K562 (cell line): ENCODE results near the gene RARRES2. TPM values are rescaled to one million over a fixed set of nuclear protein-coding genes. Genes with fewer than 3 reads are reported as not detected.

Source experiments
- ATAC-seq: fragments of 200-7000 bp; cut with Tn5 transposase; 3 replicates; pipeline ENCODE4 v1.9.1; 2020; ENCODE audit warnings: moderate library complexity
- BruUV-seq: library from RNA; stranded (reverse); fragments of 400-500 nt; replicated peaks from 2 replicates; lab custom pipeline; 2021; lab: Mats Ljungman, UMichigan
- CTCF ChIA-PET: fragments of 300-600 bp; formaldehyde crosslinking; extraction: SDS; loops from one replicate; lab custom pipeline; 2021; ENCODE audit warnings: low intra/inter-chr PET ratio; lab: Yijun Ruan, JAX
- POLR2A ChIA-PET: fragments of 300-600, 350-650 bp; sonication (Branson Sonifier 250); formaldehyde crosslinking; extraction: SDS; loops from one replicate; lab custom pipeline; 2021; ENCODE audit warnings: antibody characterized with exemption, inconsistent platforms; lab: Yijun Ruan, JAX
- DNase-seq, 4 experiments: peaks; one replicate each; pipeline versions ENCODE4 v3.0.0 to v3.0.0-alpha.2; 2011 to 2018; ENCODE audit warnings: low spot score in 3 of 4, mixed read lengths in 3 of 4; ENCODE audit errors: extremely low read depth in 1 of 4
- FAIRE-seq: peaks from 2 replicates; lab custom pipeline; 2011; peaks lifted over from hg19 to GRCh38; lab: Jason Lieb, UNC
- H2AFZ ChIP-seq: 2 replicates; pipeline ENCODE4 v1.6.0; 2011; ENCODE audit warnings: low read depth, low read length, control low read depth, inconsistent platforms
- H3K27ac ChIP-seq: fragments of 200-600 bp; 3 replicates; pipeline ENCODE4 v1.8.0; 2011; ENCODE audit warnings: low read depth, mild to moderate bottlenecking, control low read depth, inconsistent platforms, low read length, moderate library complexity, mixed read lengths; ENCODE audit errors: extremely low read depth
- H3K27me3 ChIP-seq, 2 experiments: fragments of 300-600 bp in 1 of 2; 2 replicates in 1 of 2; 3 replicates in 1 of 2; pipeline versions ENCODE4 v1.6.0 to v1.8.0; 2011; ENCODE audit warnings: inconsistent platforms in 2 of 2, low read length in 2 of 2, mild to moderate bottlenecking in 1 of 2, mixed read lengths in 1 of 2, moderate library complexity in 1 of 2; ENCODE audit not compliant: control insufficient read depth in 2 of 2, insufficient read depth in 2 of 2
- H3K36me3 ChIP-seq: fragments of 300-600 bp; 3 replicates; pipeline ENCODE4 v1.8.0; 2011; ENCODE audit warnings: mild to moderate bottlenecking, low read length, inconsistent platforms; ENCODE audit not compliant: control insufficient read depth, insufficient read depth
- H3K4me1 ChIP-seq, 2 experiments: fragments of 200-600 bp in 1 of 2; replicated peaks in 1 of 2; 2 replicates in 1 of 2; 3 replicates in 1 of 2; pipeline versions ENCODE4 v1.5.1 to v1.8.0; 2011; ENCODE audit warnings: inconsistent platforms in 2 of 2, low read length in 2 of 2, mild to moderate bottlenecking in 1 of 2, mixed read lengths in 1 of 2, moderate library complexity in 1 of 2; ENCODE audit not compliant: control insufficient read depth in 2 of 2, insufficient read depth in 2 of 2
- H3K4me2 ChIP-seq: 2 replicates; pipeline ENCODE4 v1.6.1; 2011; ENCODE audit warnings: low read length, control low read depth, inconsistent platforms, mixed read lengths; ENCODE audit not compliant: insufficient read depth
- H3K4me3 ChIP-seq: fragments of 200-600 bp; sonication (generic), shearing (Covaris generic); 2 replicates; pipeline ENCODE4 v1.5.1; 2016; ENCODE audit warnings: control low read depth, inconsistent platforms
- H3K79me2 ChIP-seq: fragments of 200-600 bp; 3 replicates; pipeline ENCODE4 v1.8.0; 2011; ENCODE audit warnings: low read length, inconsistent platforms; ENCODE audit not compliant: control insufficient read depth, insufficient read depth
- H3K9ac ChIP-seq, 2 experiments: 2 replicates each; pipeline versions ENCODE4 v1.6.0 to v1.6.1; 2011; ENCODE audit warnings: low read depth in 2 of 2, low read length in 2 of 2, control low read depth in 1 of 2, inconsistent platforms in 1 of 2, mild to moderate bottlenecking in 1 of 2, mixed read lengths in 1 of 2; ENCODE audit not compliant: insufficient read depth in 1 of 2
- H3K9me1 ChIP-seq: one replicate; pipeline ENCODE4 v1.6.0; 2011; ENCODE audit warnings: inconsistent platforms, mild to moderate bottlenecking, low read length, moderate library complexity; ENCODE audit not compliant: control insufficient read depth, insufficient read depth
- H3K9me3 ChIP-seq: replicated peaks from 2 replicates; pipeline ENCODE4 v1.5.1; 2011; ENCODE audit warnings: low read depth, low read length, inconsistent platforms; ENCODE audit not compliant: control insufficient read depth, insufficient read depth
- H4K20me1 ChIP-seq: replicated peaks from 2 replicates; pipeline ENCODE4 v1.6.1; 2011; ENCODE audit warnings: low read length, inconsistent platforms, mixed read lengths; ENCODE audit not compliant: control insufficient read depth, insufficient read depth
- BHLHE40 ChIP-seq: IDR thresholded peaks from 2 replicates; pipeline ENCODE4 v1.6.1; 2011; ENCODE audit warnings: low read length, improper control_type of control experiment
- BRCA1 ChIP-seq, 2 experiments: fragments of 450-650 bp in 1 of 2; sonication (generic) in 1 of 2; formaldehyde crosslinking in 1 of 2; IDR thresholded peaks; 2 replicates each; pipeline versions ENCODE4 v1.5.0 to v1.6.1; 2017 to 2020; ENCODE audit warnings: mild to moderate bottlenecking in 1 of 2, missing genetic modification reagents in 1 of 2
- ESRRB ChIP-seq: fragments of 250-450 bp; sonication (Bioruptor Pico); IDR thresholded peaks from 2 replicates; pipeline ENCODE4 v1.5.0; 2020; ENCODE audit warnings: mild to moderate bottlenecking, moderate library complexity, borderline replicate concordance
- HDAC2 ChIP-seq: fragments of 450-650 bp; IDR thresholded peaks from 2 replicates; pipeline ENCODE4 v1.6.1; 2016; ENCODE audit warnings: mild to moderate bottlenecking
- PURB ChIP-seq: sonication (generic); formaldehyde crosslinking; IDR thresholded peaks from 2 replicates; pipeline ENCODE4 v1.9.0; 2021; ENCODE audit warnings: low read depth, mild to moderate bottlenecking, missing genetic modification reagents
- RBFOX2 ChIP-seq: fragments of 200-400 bp; formaldehyde crosslinking; IDR thresholded peaks from 2 replicates; pipeline ENCODE4 v1.6.1; 2017; ENCODE audit warnings: low read depth, mild to moderate bottlenecking, low read length, moderate library complexity
- ZNF146 ChIP-seq: IDR thresholded peaks from one replicate; pipeline ENCODE4 v1.6.1; 2018; ENCODE audit warnings: missing compliant biosample characterization; ENCODE audit not compliant: unreplicated experiment
- WGBS: fragments of 100-300 bp; shearing (Covaris generic); methylation state at CpG from one replicate; pipeline ENCODE4 v1.1.6; 2016; ENCODE audit warnings: low coverage, mixed read lengths; ENCODE audit not compliant: insufficient coverage; ENCODE audit errors: missing lambda C conversion rate; 5-methylcytosine and 5-hydroxymethylcytosine counted together
- in situ Hi-C: fragments of 300-500 bp; cut with MboI; formaldehyde crosslinking; loops from 4 replicates; pipeline ENCODE4 v1.15.0; 2018; ENCODE audit warnings: inconsistent platforms, mixed read lengths
- intact Hi-C: fragments of 100-400 bp; cut with micrococcal nuclease; formaldehyde crosslinking; loops from 2 replicates; pipeline ENCODE4 v1.14.2; 2022
- polyA plus RNA-seq, 8 experiments: library from polyadenylated mRNA; depleted of rRNA in 4 of 8; stranded (reverse) in 5 of 8; unstranded in 3 of 8; fragments of >200 nt; fragmentation: Nextera tagmentation in 2 of 8; fragmentation: Illumina TruSeq in 1 of 8; extraction: Ambion mirVana in 2 of 8; extraction: Trizol in 1 of 8; gene quantifications; 2 replicates each; pipeline versions ENCODE4 v1.2.1 to v1.2.3, GENCODE V29; 2011 to 2014; ENCODE audit warnings: inconsistent platforms in 1 of 8, missing spikeins in 1 of 8
- total RNA-seq, 7 experiments: library from RNA; depleted of rRNA in 6 of 7; stranded (reverse); fragments of >200 nt in 6 of 7; fragmentation: Illumina TruSeq in 2 of 7; extraction: Trizol in 2 of 7; gene quantifications; 2 replicates each; pipeline versions ENCODE4 v1.2.1 to v1.2.3, GENCODE V29; 2011 to 2021; ENCODE audit warnings: low replicate concordance in 1 of 7

The RARRES2 gene
- total and polyA plus RNA-seq, 9 of the 15 experiments (the other 6 are each of a cell fraction or from before 2014, with no cell fraction given) = 0.11 to 1.7 (median 0.23) TPM; not detected in 6

DNA sequence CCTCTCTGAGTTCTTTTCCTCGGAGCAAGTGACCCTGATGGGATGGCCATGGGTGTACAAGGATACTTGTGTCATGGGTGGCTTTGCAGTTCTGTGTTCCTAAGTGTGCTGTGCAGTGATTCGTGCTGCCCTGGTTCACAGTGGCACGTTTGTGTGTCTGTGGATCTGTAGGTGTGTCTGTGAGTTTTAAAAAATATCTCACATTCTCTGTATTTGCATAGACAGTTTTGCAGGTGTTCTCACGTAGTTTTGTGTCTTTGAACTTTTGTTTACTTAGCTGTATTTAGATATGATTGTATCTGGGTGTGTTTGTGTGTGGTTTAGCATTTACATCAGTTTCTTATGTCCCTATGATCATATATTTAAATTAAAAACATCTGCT is 41.4 kb upstream of the RARRES2 start:
- H3K27me3 ChIP-seq = no peaks in the 10 kb centered on the region
- POLR2A ChIA-PET = interaction anchor here (0.7 to 1.7 kb wide), 3 partner anchors 8 to 17 kb away, joined by 3 to 7 read pairs (median 4); no protein-coding TSS in a partner anchor
- peak overlapping the region in 1 of 2 experiments; percentile 80; a peak in 2 of 4 replicates for H3K9ac ChIP-seq
- no peak overlapping the region for H3K4me2 ChIP-seq
- in situ Hi-C loops (no loop called here), intact Hi-C loops (no loop called here)
- H3K9me3 ChIP-seq = no peaks in the 10 kb centered on the region
- no peak overlapping the region for H3K4me3 ChIP-seq
- H2AFZ ChIP-seq = no peak overlapping the region
- no TSS peak for BruUV-seq
- H4K20me1 ChIP-seq = peaks cover 32% of the 10 kb centered on the region
- H3K36me3 ChIP-seq = peaks cover 14% of the 10 kb centered on the region; the same call in 1 of the 3 replicates
- peaks cover 58% of the 10 kb centered on the region for H3K79me2 ChIP-seq
- DNase-seq (no peak), FAIRE-seq (no peak), ATAC-seq (no peak)
- H3K27ac ChIP-seq = no peak overlapping the region
- TF ChIP-seq ESRRB (CRISPR knock-in tag) (no peak), PURB (no peak), ZNF146 (CRISPR knock-in tag) (no peak)
- H3K9me1 ChIP-seq = peaks cover 10% of the 10 kb centered on the region
- CTCF ChIA-PET = interaction anchor here (0.6 kb wide), 1 partner anchor 795 kb away, joined by 3 read pairs; no protein-coding TSS in a partner anchor
- 56% methylated on average over 4 of the region's 4 CpGs for WGBS
- H3K4me1 ChIP-seq = peaks cover 16 to 53% of the 10 kb centered on the region in 2 experiments

DNA sequence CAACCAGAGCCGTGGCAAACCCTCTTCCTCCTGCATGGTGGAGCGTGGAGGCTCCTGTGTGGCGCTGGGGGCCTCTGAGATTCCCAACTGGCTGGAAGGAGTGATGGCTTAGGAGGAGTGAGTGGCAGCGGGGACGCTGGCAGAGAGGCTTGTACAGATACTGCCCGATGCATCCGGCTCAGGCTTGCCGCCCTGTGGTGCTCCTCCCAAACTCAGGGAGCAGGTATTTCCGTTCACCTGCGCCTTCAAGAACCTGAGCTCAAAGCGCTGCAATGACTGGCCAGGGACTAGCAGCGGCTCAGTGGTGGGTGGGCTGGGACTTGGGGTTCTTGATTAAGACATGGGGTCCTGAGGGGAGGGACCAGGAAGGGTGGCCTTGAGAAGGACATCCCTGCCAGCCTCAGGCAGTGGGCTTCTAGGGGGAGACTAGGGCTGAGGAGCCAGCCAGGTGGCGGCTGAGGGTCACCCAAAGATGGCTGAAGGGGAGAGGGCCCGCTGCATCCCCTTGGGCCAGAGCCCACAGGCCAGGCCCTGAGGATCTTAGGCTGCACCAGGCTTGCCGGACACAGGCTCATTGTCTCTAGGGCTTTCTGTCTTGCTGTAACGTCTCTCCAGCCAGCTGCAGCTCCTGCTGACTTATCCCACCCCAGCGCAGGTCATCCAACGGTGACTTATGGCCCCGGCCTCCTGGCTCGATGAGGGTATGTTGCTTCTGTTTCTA is 40.9 kb upstream of the RARRES2 start:
- no peak overlapping the region for H2AFZ ChIP-seq
- 84% methylated on average over 20 of the region's 20 CpGs for WGBS
- peaks cover 14% of the 10 kb centered on the region; the same call in 1 of the 3 replicates for H3K36me3 ChIP-seq
- FAIRE-seq (no peak), DNase-seq (no peak), ATAC-seq (no peak)
- H3K4me2 ChIP-seq = no peak overlapping the region
- H3K9ac ChIP-seq = peak overlapping the region in 1 of 2 experiments; percentile 80; a peak in 2 of 4 replicates
- no peaks in the 10 kb centered on the region for H3K27me3 ChIP-seq
- in situ Hi-C loops = no loop called here
- ChIA-PET POLR2A (interaction anchor here (0.7 kb wide), 1 partner anchor 16 kb away, joined by 3 read pairs; no protein-coding TSS in a partner anchor), CTCF (no interaction called here)
- no peak overlapping the region for H3K4me3 ChIP-seq
- peaks cover 58% of the 10 kb centered on the region for H3K79me2 ChIP-seq
- intact Hi-C loops = no loop called here
- peaks cover 16 to 53% of the 10 kb centered on the region in 2 experiments for H3K4me1 ChIP-seq
- TSS peak; percentile 31 for BruUV-seq
- peaks cover 10% of the 10 kb centered on the region for H3K9me1 ChIP-seq
- TF ChIP-seq HDAC2 (no peak), RBFOX2 (0 out of 2 replicates have a peak, but pooled peaks have one; percentile 37), BRCA1 (IDR thresholded peaks at IDR 0.05) (no peak), BRCA1 (CRISPR knock-in tag; IDR thresholded peaks at IDR 0.05) (0 out of 2 replicates have a peak, but pooled peaks have one; percentile 65), BHLHE40 (no peak)
- H3K9me3 ChIP-seq = no peaks in the 10 kb centered on the region
- H3K27ac ChIP-seq = no peak overlapping the region
- H4K20me1 ChIP-seq = peaks cover 32% of the 10 kb centered on the region
